Measurements from ENCODE around the gene SIX3. TPM values are rescaled to one million over a fixed set of nuclear protein-coding genes. Genes with fewer than 3 reads are reported as not detected.

Gene SIX3
- total RNA-seq, 1 experiment from 2014 or later, result 0.07 TPM

DNA sequence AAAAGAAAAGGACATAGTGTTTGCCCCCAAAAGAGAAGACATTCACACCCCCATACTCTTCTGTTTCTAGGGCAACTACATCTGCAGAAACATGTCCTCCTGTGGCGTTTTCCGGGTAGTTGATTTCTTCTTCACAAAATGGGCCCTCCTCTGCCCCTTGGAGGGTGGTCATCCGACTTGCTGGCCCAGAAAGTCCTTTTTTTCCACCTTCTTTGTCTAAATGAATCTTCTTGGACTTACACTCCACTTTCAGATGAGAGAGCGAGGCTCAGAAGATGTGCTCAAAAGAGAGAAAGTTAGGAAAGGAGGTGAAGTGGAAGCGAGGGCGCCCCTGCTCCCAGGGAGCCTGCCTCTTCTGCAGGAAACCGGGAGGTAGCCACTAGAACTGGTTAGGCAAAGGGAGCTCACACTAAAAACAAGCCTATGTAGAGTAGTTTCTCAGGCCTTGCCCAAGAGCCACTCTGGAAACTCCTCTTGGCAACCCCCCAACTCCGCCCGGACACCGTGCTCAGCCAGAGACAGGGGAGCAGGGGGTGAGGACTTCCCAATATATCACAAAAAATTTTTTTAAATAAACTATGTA is 10.2 kb upstream of the SIX3 start:
- no peak for TF ChIP-seq EZH2 (IDR thresholded peaks at IDR 0.05; ENCODE audit: low read length, unreplicated experiment)
- TF ChIP-seq, protein P1, sequence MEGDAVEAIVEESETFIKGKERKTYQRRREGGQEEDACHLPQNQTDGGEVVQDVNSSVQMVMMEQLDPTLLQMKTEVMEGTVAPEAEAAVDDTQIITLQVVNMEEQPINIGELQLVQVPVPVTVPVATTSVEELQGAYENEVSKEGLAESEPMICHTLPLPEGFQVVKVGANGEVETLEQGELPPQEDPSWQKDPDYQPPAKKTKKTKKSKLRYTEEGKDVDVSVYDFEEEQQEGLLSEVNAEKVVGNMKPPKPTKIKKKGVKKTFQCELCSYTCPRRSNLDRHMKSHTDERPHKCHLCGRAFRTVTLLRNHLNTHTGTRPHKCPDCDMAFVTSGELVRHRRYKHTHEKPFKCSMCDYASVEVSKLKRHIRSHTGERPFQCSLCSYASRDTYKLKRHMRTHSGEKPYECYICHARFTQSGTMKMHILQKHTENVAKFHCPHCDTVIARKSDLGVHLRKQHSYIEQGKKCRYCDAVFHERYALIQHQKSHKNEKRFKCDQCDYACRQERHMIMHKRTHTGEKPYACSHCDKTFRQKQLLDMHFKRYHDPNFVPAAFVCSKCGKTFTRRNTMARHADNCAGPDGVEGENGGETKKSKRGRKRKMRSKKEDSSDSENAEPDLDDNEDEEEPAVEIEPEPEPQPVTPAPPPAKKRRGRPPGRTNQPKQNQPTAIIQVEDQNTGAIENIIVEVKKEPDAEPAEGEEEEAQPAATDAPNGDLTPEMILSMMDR (conservative IDR thresholded peaks at IDR 0.05; ENCODE audit: low read depth, low read length), result no peak
- TF ChIP-seq EZH2phosphoT487 (IDR thresholded peaks at IDR 0.05; ENCODE audit: borderline replicate concordance, low read length), result no peak
- H3K9me2 ChIP-seq (replicated peaks; ENCODE audit: low read length), result no peaks in the 10 kb centered on the region
- H3K27ac ChIP-seq (ENCODE audit: low read length), result no peak overlapping the region
- H4K20me1 ChIP-seq (ENCODE audit: low read length), result no peaks in the 10 kb centered on the region
- H3K9me3 ChIP-seq (ENCODE audit: low read length), result no peaks in the 10 kb centered on the region
- intact Hi-C loops (cut with micrococcal nuclease), result no loop called here
- H3K4me1 ChIP-seq (ENCODE audit: insufficient read depth, low read length), result peaks cover 5% of the 10 kb centered on the region; the same call in 1 of the 2 replicates
- no peaks in the 10 kb centered on the region for H3F3A ChIP-seq (ENCODE audit: low read length, unreplicated experiment)
- ATAC-seq (no peak), DNase-seq (no peak)
- ChIA-PET POLR2A (ENCODE audit: unreplicated experiment) (no interaction called here), CTCF (no interaction called here)
- no peak overlapping the region for H2AFZ ChIP-seq (ENCODE audit: low read length)
- no TSS peak for BruUV-seq (replicated peaks)
- no peak overlapping the region for H3K9ac ChIP-seq (ENCODE audit: low read length)
- no peak overlapping the region for H3K4me2 ChIP-seq (ENCODE audit: low read length)
- peaks cover 31% of the 10 kb centered on the region for H3K27me3 ChIP-seq (ENCODE audit: low read length)
- H3K79me2 ChIP-seq (ENCODE audit: low read length), result no peaks in the 10 kb centered on the region
- no peak overlapping the region for H3K4me3 ChIP-seq (ENCODE audit: low read length)
- H3K36me3 ChIP-seq (ENCODE audit: low read depth, low read length), result no peaks in the 10 kb centered on the region

DNA sequence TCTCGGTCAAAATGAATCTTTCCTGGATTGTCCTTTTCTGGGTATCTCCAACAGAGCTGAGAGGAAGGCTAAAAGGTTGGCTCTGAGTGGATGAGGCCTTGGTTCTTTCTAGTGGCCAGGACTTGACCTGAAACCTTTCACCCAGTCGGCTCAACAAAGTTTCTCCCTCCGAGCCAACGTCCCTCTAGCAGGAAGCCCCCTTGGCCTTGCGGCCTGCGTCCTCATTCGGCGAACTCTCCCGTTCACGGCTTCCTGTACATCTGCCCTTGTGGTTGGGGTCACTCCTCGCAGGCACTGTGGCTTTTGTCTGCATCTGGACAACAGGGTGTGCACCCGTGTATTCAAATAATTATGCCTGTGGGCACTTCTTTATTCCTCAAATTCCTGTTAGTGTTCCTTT is 9.4 kb upstream of the SIX3 start:
- H3K4me2 ChIP-seq (ENCODE audit: low read length), result no peak overlapping the region
- DNase-seq (no peak), ATAC-seq (no peak)
- no peaks in the 10 kb centered on the region for H3K9me2 ChIP-seq (replicated peaks; ENCODE audit: low read length)
- H3F3A ChIP-seq (ENCODE audit: low read length, unreplicated experiment), result no peaks in the 10 kb centered on the region
- H3K36me3 ChIP-seq (ENCODE audit: low read depth, low read length), result no peaks in the 10 kb centered on the region
- H3K27me3 ChIP-seq (ENCODE audit: low read length), result peaks cover 32% of the 10 kb centered on the region
- no peaks in the 10 kb centered on the region for H3K79me2 ChIP-seq (ENCODE audit: low read length)
- intact Hi-C loops (cut with micrococcal nuclease), result no loop called here
- no peaks in the 10 kb centered on the region for H4K20me1 ChIP-seq (ENCODE audit: low read length)
- H3K4me3 ChIP-seq (ENCODE audit: low read length), result no peak overlapping the region
- no peak overlapping the region for H3K27ac ChIP-seq (ENCODE audit: low read length)
- no TSS peak for BruUV-seq (replicated peaks)
- H3K9me3 ChIP-seq (ENCODE audit: low read length), result no peaks in the 10 kb centered on the region
- ChIA-PET CTCF (no interaction called here), POLR2A (ENCODE audit: unreplicated experiment) (no interaction called here)
- H2AFZ ChIP-seq (ENCODE audit: low read length), result no peak overlapping the region
- H3K4me1 ChIP-seq (ENCODE audit: insufficient read depth, low read length), result peaks cover 5% of the 10 kb centered on the region; the same call in 1 of the 2 replicates
- TF ChIP-seq EZH2 (IDR thresholded peaks at IDR 0.05; ENCODE audit: low read length, unreplicated experiment) (no peak), EZH2phosphoT487 (IDR thresholded peaks at IDR 0.05; ENCODE audit: borderline replicate concordance, low read length) (no peak)
- TF ChIP-seq, protein P1 (conservative IDR thresholded peaks at IDR 0.05; ENCODE audit: low read depth, low read length), result no peak
- H3K9ac ChIP-seq (ENCODE audit: low read length), result no peak overlapping the region

DNA sequence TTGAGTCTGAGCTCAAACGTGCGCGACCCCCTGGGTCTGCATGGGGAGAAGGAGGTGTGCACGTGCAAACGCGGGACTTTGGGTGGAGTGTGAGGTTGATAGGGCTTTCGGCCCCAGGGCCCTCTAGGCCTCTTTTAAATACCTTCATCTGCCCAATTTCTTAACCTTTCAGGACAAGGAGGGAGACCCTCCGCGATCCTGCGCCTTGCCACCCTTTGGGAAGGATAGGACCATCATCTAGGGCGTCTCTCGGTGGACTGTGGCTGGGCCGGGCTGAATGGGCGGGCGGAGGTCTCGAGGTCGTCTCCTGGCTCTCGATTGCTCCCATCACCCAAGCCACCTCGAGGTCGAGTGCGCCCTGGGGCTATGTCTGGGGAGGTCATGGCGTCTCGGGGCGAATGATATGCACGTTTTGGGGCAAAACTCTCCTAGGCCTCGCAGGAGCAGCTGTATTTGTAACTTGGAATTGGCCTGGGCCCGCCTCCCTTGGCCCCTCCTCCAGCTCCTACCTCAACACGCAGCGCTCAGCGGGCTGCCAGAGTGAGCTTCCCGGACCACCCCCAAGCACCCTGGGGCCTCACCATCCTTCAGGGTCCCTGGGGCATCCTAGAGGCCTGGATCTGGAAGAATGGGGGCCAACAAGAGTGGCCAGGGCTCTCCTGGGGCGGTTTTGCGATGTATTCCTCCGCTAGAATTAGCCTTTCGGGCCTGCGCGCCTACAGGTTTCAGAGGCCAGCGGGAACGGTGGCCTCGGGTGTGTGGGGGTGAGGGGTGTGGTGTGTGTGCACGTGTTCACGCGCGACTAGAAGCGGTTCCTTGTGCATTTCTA is 8.7 kb upstream of the SIX3 start:
- ChIA-PET POLR2A (ENCODE audit: unreplicated experiment) (no interaction called here), CTCF (no interaction called here)
- DNase-seq, result no peak
- Histone ChIP-seq H3K27me3 (ENCODE audit: low read length) (peaks cover 32% of the 10 kb centered on the region), H3K27ac (ENCODE audit: low read length) (no peak overlapping the region), H3K4me3 (ENCODE audit: low read length) (no peak overlapping the region), H2AFZ (ENCODE audit: low read length) (no peak overlapping the region), H3K9me3 (ENCODE audit: low read length) (no peaks in the 10 kb centered on the region), H4K20me1 (ENCODE audit: low read length) (no peaks in the 10 kb centered on the region), H3K9me2 (replicated peaks; ENCODE audit: low read length) (no peaks in the 10 kb centered on the region), H3K36me3 (ENCODE audit: low read depth, low read length) (no peaks in the 10 kb centered on the region), H3K4me2 (ENCODE audit: low read length) (no peak overlapping the region), H3K4me1 (ENCODE audit: insufficient read depth, low read length) (peaks cover 5% of the 10 kb centered on the region; the same call in 1 of the 2 replicates), H3K9ac (ENCODE audit: low read length) (no peak overlapping the region), H3K79me2 (ENCODE audit: low read length) (no peaks in the 10 kb centered on the region), H3F3A (ENCODE audit: low read length, unreplicated experiment) (no peaks in the 10 kb centered on the region)
- no TSS peak for BruUV-seq (replicated peaks)
- no peak for ATAC-seq
- TF ChIP-seq, protein P1 (conservative IDR thresholded peaks at IDR 0.05; ENCODE audit: low read depth, low read length), result no peak
- TF ChIP-seq EZH2 (IDR thresholded peaks at IDR 0.05; ENCODE audit: low read length, unreplicated experiment) (no peak), EZH2phosphoT487 (IDR thresholded peaks at IDR 0.05; ENCODE audit: borderline replicate concordance, low read length) (no peak)
- intact Hi-C loops (cut with micrococcal nuclease), result no loop called here
